ENCODE results near the gene MOGAT1. TPM values are rescaled to one million over a fixed set of nuclear protein-coding genes. Genes with fewer than 3 reads are reported as not detected.

The MOGAT1 gene
- total and polyA plus RNA-seq, 2 of the 13 experiments (the other 11 are each of a cell fraction or from before 2014, with no cell fraction given) = 0.98 to 4.3 TPM

- TF ChIP-seq ZNF616 (CRISPR knock-in tag; IDR thresholded peaks at IDR 0.05; ENCODE audit: low read depth) = 0 out of 2 replicates have a peak, but pooled peaks have one; percentile 51
- no peak for TF ChIP-seq ZNF782 (CRISPR knock-in tag; IDR thresholded peaks at IDR 0.05; ENCODE audit: borderline replicate concordance)
- TF ChIP-seq ZNF678 (CRISPR knock-in tag; IDR thresholded peaks at IDR 0.05) = no peak
- TF ChIP-seq SRSF4 (IDR thresholded peaks at IDR 0.05; ENCODE audit: low read depth, low read length, poor library complexity, severe bottlenecking) = no peak
- TF ChIP-seq ZBTB26 (CRISPR knock-in tag; IDR thresholded peaks at IDR 0.05; ENCODE audit: borderline replicate concordance) = peak; percentile 47; the same call in 1 of the 2 replicates
- TF ChIP-seq XRCC5 (optimal IDR thresholded peaks at IDR 0.05; ENCODE audit: low read length) = peak; percentile 92
- peak; percentile 64 for TF ChIP-seq ZNF12 (CRISPR knock-in tag; IDR thresholded peaks at IDR 0.05)
- no peak for TF ChIP-seq KLF15 (CRISPR knock-in tag; IDR thresholded peaks at IDR 0.05; ENCODE audit: borderline replicate concordance)
- no peak for TF ChIP-seq GMEB2 (CRISPR knock-in tag; IDR thresholded peaks at IDR 0.05; ENCODE audit: low read depth)
- TF ChIP-seq AHR (CRISPR knock-in tag; IDR thresholded peaks at IDR 0.05) = peak; percentile 31; the same call in 1 of the 2 replicates
- no peak for TF ChIP-seq ZNF543 (CRISPR knock-in tag; IDR thresholded peaks at IDR 0.05)
- no peak for TF ChIP-seq ZFP36L1 (CRISPR knock-in tag; IDR thresholded peaks at IDR 0.05)
- TF ChIP-seq ZMYM2 (CRISPR knock-in tag; IDR thresholded peaks at IDR 0.05) = peak; percentile 77
- no peak for TF ChIP-seq PTBP1 (IDR thresholded peaks at IDR 0.05; ENCODE audit: low read depth, low read length, poor library complexity, severe bottlenecking)
- TF ChIP-seq LBX2 (CRISPR knock-in tag; IDR thresholded peaks at IDR 0.05; ENCODE audit: borderline replicate concordance) = no peak
- no peak for TF ChIP-seq ZNF430 (CRISPR knock-in tag; IDR thresholded peaks at IDR 0.05)
- no peak for TF ChIP-seq HNRNPLL (IDR thresholded peaks at IDR 0.05; ENCODE audit: low read depth, low read length, poor library complexity, severe bottlenecking)
These were observed 62.6 kb downstream of the MOGAT1 start (continued) for GRCh38 chr2:222733846-222734702.

Measured in HepG2 (cell line).